Amniotic epithelial cell (primary cell): ENCODE results near the gene NRXN3.

Experiments
- DNase-seq: peaks from one replicate; pipeline ENCODE4 v3.0.0-alpha.2; 2010; ENCODE audit warnings: low read depth

NRXN3 gene

GRCh38 chr14:79583738-79584408, 1413.7 kb downstream of the NRXN3 start:
- peak; percentile 90 for DNase-seq

- peak; percentile 91 for DNase-seq
Observed at GRCh38 chr14:79584679-79585078, 1414.5 kb downstream of the NRXN3 start.

GRCh38 chr14:79585845-79586244, 1415.7 kb downstream of the NRXN3 start:
- peak; percentile 79 for DNase-seq

- DNase-seq: no peak
Observed at GRCh38 chr14:79586416-79586815, 1416.2 kb downstream of the NRXN3 start.

GRCh38 chr14:79586989-79587598, 1416.9 kb downstream of the NRXN3 start:
- no peak for DNase-seq

- no peak for DNase-seq
Observed at GRCh38 chr14:79587875-79588274, 1417.7 kb downstream of the NRXN3 start.

- DNase-seq: no peak
Observed at GRCh38 chr14:79588398-79588797, 1418.2 kb downstream of the NRXN3 start.

GRCh38 chr14:79596551-79596950, 1426.4 kb downstream of the NRXN3 start:
- peak; percentile 94 for DNase-seq

GRCh38 chr14:79597566-79597965, 1427.4 kb downstream of the NRXN3 start:
- peak; percentile 73 for DNase-seq

- peak; percentile 76 for DNase-seq
Observed at GRCh38 chr14:79598339-79598738, 1428.2 kb downstream of the NRXN3 start.

GRCh38 chr14:79599239-79599638, 1429.1 kb downstream of the NRXN3 start:
- DNase-seq: peak; percentile 17

GRCh38 chr14:79600406-79600805, 1430.2 kb downstream of the NRXN3 start:
- no peak for DNase-seq

GRCh38 chr14:79601579-79601978, 1431.4 kb downstream of the NRXN3 start:
- DNase-seq: no peak

- peak; percentile 12 for DNase-seq
Observed at GRCh38 chr14:79602045-79602444, 1431.9 kb downstream of the NRXN3 start.

- DNase-seq: no peak
Observed at GRCh38 chr14:79602742-79603141, 1432.6 kb downstream of the NRXN3 start.

- DNase-seq: no peak
Observed at GRCh38 chr14:79605849-79606248, 1435.7 kb downstream of the NRXN3 start.

- no peak for DNase-seq
Observed at GRCh38 chr14:79608446-79608845, 1438.3 kb downstream of the NRXN3 start.

- DNase-seq: no peak
Observed at GRCh38 chr14:79613625-79614024, 1443.5 kb downstream of the NRXN3 start.

GRCh38 chr14:79614448-79614847, 1444.3 kb downstream of the NRXN3 start:
- DNase-seq: no peak

GRCh38 chr14:79627058-79627457, 1456.9 kb downstream of the NRXN3 start:
- DNase-seq: no peak

- DNase-seq: peak; percentile 4
Observed at GRCh38 chr14:79629411-79630287, 1459.5 kb downstream of the NRXN3 start.

- DNase-seq: peak; percentile 65
Observed at GRCh38 chr14:79630288-79630960, 1460.3 kb downstream of the NRXN3 start.
